HG03139 (cell line): ENCODE measurements around the gene FAM83D.

Source experiments
- ATAC-seq: cut with Tn5 transposase; IDR thresholded peaks from one replicate; pipeline ENCODE4 v1.9.1; 2021; ENCODE audit not compliant: unreplicated experiment

Gene FAM83D

GRCh38 chr20:38926142-38926933, at the start of gene FAM83D:
TSS of gene FAM83D (plus strand) at chr20:38926417. CDS start at chr20:38926443, 26 bp downstream.
- peak; percentile 92 for ATAC-seq

- no peak for ATAC-seq
Observed at GRCh38 chr20:38877483-38877882, 48.7 kb upstream of the FAM83D start.

GRCh38 chr20:38878866-38879265, 47.4 kb upstream of the FAM83D start:
- no peak for ATAC-seq

- no peak for ATAC-seq
Observed at GRCh38 chr20:38880952-38881735, 45.1 kb upstream of the FAM83D start.

GRCh38 chr20:38881806-38882440, 44.3 kb upstream of the FAM83D start:
- ATAC-seq = no peak

- no peak for ATAC-seq
Observed at GRCh38 chr20:38882600-38882999, 43.6 kb upstream of the FAM83D start.

- ATAC-seq = no peak
Observed at GRCh38 chr20:38883081-38883980, 42.9 kb upstream of the FAM83D start.

GRCh38 chr20:38883981-38884733, 42.1 kb upstream of the FAM83D start:
- no peak for ATAC-seq

- no peak for ATAC-seq
Observed at GRCh38 chr20:38885357-38885756, 40.9 kb upstream of the FAM83D start.

GRCh38 chr20:38888059-38888831, 38.0 kb upstream of the FAM83D start:
- ATAC-seq = no peak

GRCh38 chr20:38889050-38889449, 37.2 kb upstream of the FAM83D start:
- no peak for ATAC-seq

- no peak for ATAC-seq
Observed at GRCh38 chr20:38889792-38890496, 36.3 kb upstream of the FAM83D start.

- ATAC-seq = no peak
Observed at GRCh38 chr20:38890497-38890818, 35.8 kb upstream of the FAM83D start.

GRCh38 chr20:38892091-38892981, 33.9 kb upstream of the FAM83D start:
- peak; percentile 51 for ATAC-seq

- no peak for ATAC-seq
Observed at GRCh38 chr20:38893056-38893564, 33.1 kb upstream of the FAM83D start.

- no peak for ATAC-seq
Observed at GRCh38 chr20:38893565-38894090, 32.6 kb upstream of the FAM83D start.
